ENCODE measurements around the gene PARP12. TPM values are rescaled to one million over a fixed set of nuclear protein-coding genes. Genes with fewer than 3 reads are reported as not detected.

Gene PARP12
- polyA plus RNA-seq, 1 donor (not counting 4 experiments of a cell fraction or from before 2014, with no cell fraction given) = 66.0 TPM

GRCh38 chr7:140019606-140020005, 43.1 kb downstream of the PARP12 start:
- Histone ChIP-seq H3K4me1 (ENCODE audit: control insufficient read depth, extremely low read depth, insufficient read depth, low read length) (no peaks in the 10 kb centered on the region), H3K79me2 (ENCODE audit: control insufficient read depth, insufficient read depth, low read length) (no peaks in the 10 kb centered on the region), H3K9me1 (ENCODE audit: control insufficient read depth, extremely low read depth, insufficient read depth, low read length) (no peaks in the 10 kb centered on the region), H3K36me3 (ENCODE audit: control insufficient read depth in 2 of 2, extremely low read depth in 1 of 2, insufficient read depth in 2 of 2, low read length in 2 of 2) (peaks cover 4 to 7% of the 10 kb centered on the region in 2 experiments), H3K27me3 (ENCODE audit: control insufficient read depth, extremely low read depth, insufficient read depth, low read length) (no peaks in the 10 kb centered on the region), H3K9ac (ENCODE audit: control insufficient read depth, extremely low read depth, insufficient read depth, low read length) (no peak overlapping the region), H3K27ac (ENCODE audit: control insufficient read depth, insufficient read depth, low read length) (no peak overlapping the region), H4K20me1 (ENCODE audit: control insufficient read depth, extremely low read depth, insufficient read depth, low read length) (no peaks in the 10 kb centered on the region), H3K4me2 (ENCODE audit: control insufficient read depth, extremely low read depth, insufficient read depth, low read depth, low read length) (no peak overlapping the region), H3K4me3 (ENCODE audit: control insufficient read depth in 2 of 3, extremely low read depth in 1 of 3, insufficient read depth in 2 of 3, low read depth in 1 of 3, low read length in 3 of 3) (no peak overlapping the region), H3K9me3 (ENCODE audit: control insufficient read depth, low read depth, low read length) (no peaks in the 10 kb centered on the region), H2AFZ (ENCODE audit: control insufficient read depth, low read length) (no peak overlapping the region)
- DNase-seq (ENCODE audit: low read depth, low spot score) (no peak), FAIRE-seq (no peak)
- TF ChIP-seq CTCF (optimal IDR thresholded peaks at IDR 0.05 in 1 of 3, IDR thresholded peaks at IDR 0.05 in 1 of 3, conservative IDR thresholded peaks at IDR 0.05 in 1 of 3; ENCODE audit: extremely low read depth in 1 of 3, insufficient read depth in 2 of 3, low read length in 3 of 3) (no peak), EZH2 (IDR thresholded peaks at IDR 0.05; ENCODE audit: low read length) (no peak)
- dilution Hi-C loops (cut with MboI; ENCODE audit: extremely low pct_ligation_motif_present, low sequenced_read_pairs) = loop anchor here (25.0 kb wide), 1 partner anchor 407 kb away; no protein-coding TSS in a partner anchor

- Histone ChIP-seq H3K9me1 (ENCODE audit: control insufficient read depth, extremely low read depth, insufficient read depth, low read length) (no peaks in the 10 kb centered on the region), H3K9ac (ENCODE audit: control insufficient read depth, extremely low read depth, insufficient read depth, low read length) (no peak overlapping the region), H3K27me3 (ENCODE audit: control insufficient read depth, extremely low read depth, insufficient read depth, low read length) (no peaks in the 10 kb centered on the region), H3K4me2 (ENCODE audit: control insufficient read depth, extremely low read depth, insufficient read depth, low read depth, low read length) (no peak overlapping the region), H2AFZ (ENCODE audit: control insufficient read depth, low read length) (no peak overlapping the region), H4K20me1 (ENCODE audit: control insufficient read depth, extremely low read depth, insufficient read depth, low read length) (no peaks in the 10 kb centered on the region), H3K27ac (ENCODE audit: control insufficient read depth, insufficient read depth, low read length) (no peak overlapping the region), H3K79me2 (ENCODE audit: control insufficient read depth, insufficient read depth, low read length) (no peaks in the 10 kb centered on the region), H3K36me3 (ENCODE audit: control insufficient read depth in 2 of 2, extremely low read depth in 1 of 2, insufficient read depth in 2 of 2, low read length in 2 of 2) (peaks cover 4 to 5% of the 10 kb centered on the region in 2 experiments), H3K9me3 (ENCODE audit: control insufficient read depth, low read depth, low read length) (no peaks in the 10 kb centered on the region), H3K4me3 (ENCODE audit: control insufficient read depth in 2 of 3, extremely low read depth in 1 of 3, insufficient read depth in 2 of 3, low read depth in 1 of 3, low read length in 3 of 3) (no peak overlapping the region), H3K4me1 (ENCODE audit: control insufficient read depth, extremely low read depth, insufficient read depth, low read length) (no peaks in the 10 kb centered on the region)
- DNase-seq (ENCODE audit: low read depth, low spot score) (no peak), FAIRE-seq (no peak)
- dilution Hi-C loops (cut with MboI; ENCODE audit: extremely low pct_ligation_motif_present, low sequenced_read_pairs) = loop anchor here (25.0 kb wide), 1 partner anchor 407 kb away; no protein-coding TSS in a partner anchor
- TF ChIP-seq EZH2 (IDR thresholded peaks at IDR 0.05; ENCODE audit: low read length) = no peak
- no peak for TF ChIP-seq CTCF (optimal IDR thresholded peaks at IDR 0.05 in 1 of 3, IDR thresholded peaks at IDR 0.05 in 1 of 3, conservative IDR thresholded peaks at IDR 0.05 in 1 of 3; ENCODE audit: extremely low read depth in 1 of 3, insufficient read depth in 2 of 3, low read length in 3 of 3)
These were observed 43.6 kb downstream of the PARP12 start for GRCh38 chr7:140019172-140019571.

Measured in keratinocyte (primary cell).